Esophagus muscularis mucosa (tissue), 4 donors: Measurements from ENCODE around the gene ADPGK. TPM values are rescaled to one million over a fixed set of nuclear protein-coding genes. Genes with fewer than 3 reads are reported as not detected.

Experiments used
- DNase-seq: peaks from one replicate; pipeline ENCODE4 v3.0.0-alpha.2; 2017; ENCODE audit errors: extremely low spot score
- H3K27ac ChIP-seq, 4 donors: fragments of 200-600 bp; sonication (generic); replicated peaks in 1 of 4; 1 replicate in 3 of 4; 2 replicates in 1 of 4; pipeline ENCODE4 v1.5.1; 2016 to 2019; ENCODE audit warnings: mild to moderate bottlenecking in 1 of 4
- H3K27me3 ChIP-seq, 4 donors: fragments of 200-600 bp; sonication (generic); one replicate each; pipeline versions ENCODE4 v1.5.1 to v1.6.0; 2016 to 2019
- H3K36me3 ChIP-seq, 4 donors: fragments of 200-600 bp; sonication (generic); one replicate each; pipeline ENCODE4 v1.5.1; 2016 to 2019
- H3K4me1 ChIP-seq, 4 donors: fragments of 200-600 bp; sonication (generic); one replicate each; pipeline ENCODE4 v1.5.1; 2016 to 2019
- H3K4me3 ChIP-seq, 4 donors: fragments of 200-600 bp; sonication (generic); 1 replicate in 2 of 4; 2 replicates in 2 of 4; pipeline ENCODE4 v1.5.1; 2016 to 2019; ENCODE audit warnings: mild to moderate bottlenecking in 4 of 4, moderate library complexity in 1 of 4
- H3K9me3 ChIP-seq, 4 donors: fragments of 200-600 bp; sonication (generic); 1 replicate in 3 of 4; 2 replicates in 1 of 4; pipeline ENCODE4 v1.5.1; 2016 to 2019
- EP300 ChIP-seq: sonication (generic); formaldehyde crosslinking; IDR thresholded peaks from one replicate; pipeline ENCODE4 v1.6.1; 2017; ENCODE audit warnings: antibody characterized with exemption
- POLR2A ChIP-seq: fragments of 450-650 bp; IDR thresholded peaks from one replicate; pipeline ENCODE4 v1.6.1; 2017; ENCODE audit warnings: antibody characterized with exemption, moderate library complexity, mild to moderate bottlenecking, low read depth
- POLR2AphosphoS5 ChIP-seq, 2 donors: sonication (generic); formaldehyde crosslinking; IDR thresholded peaks; one replicate each; pipeline ENCODE4 v1.6.1; 2017; ENCODE audit warnings: antibody characterized with exemption in 2 of 2
- WGBS: methylation state at CpG from one replicate; pipeline ENCODE4 v1.1.5; 2018; 5-methylcytosine and 5-hydroxymethylcytosine counted together
- intact Hi-C: fragments of 100-400 bp; cut with DNase I; formaldehyde crosslinking; loops from one replicate; pipeline ENCODE4 v1.15.1; 2023
- total RNA-seq, 4 donors: library from RNA; depleted of rRNA; stranded (reverse); fragments of >200 nt; gene quantifications; one replicate each; pipeline versions ENCODE4 v1.1.0 to v1.2.1, GENCODE V29; 2016
- TF ChIP-seq, protein P1 (sequence below), 3 experiments: fragments of 200-600 bp in 2 of 3; fragments of 450-650 bp in 1 of 3; sonication (generic) in 2 of 3; IDR thresholded peaks; one replicate each; pipeline ENCODE4 v1.5.1; 2017 to 2019; ENCODE audit warnings: antibody characterized with exemption in 3 of 3, mild to moderate bottlenecking in 2 of 3, moderate library complexity in 1 of 3

Gene ADPGK
- total RNA-seq, 4 donors from 2014 or later, result 20.2 to 37.4 (median 22.3) TPM

DNA sequence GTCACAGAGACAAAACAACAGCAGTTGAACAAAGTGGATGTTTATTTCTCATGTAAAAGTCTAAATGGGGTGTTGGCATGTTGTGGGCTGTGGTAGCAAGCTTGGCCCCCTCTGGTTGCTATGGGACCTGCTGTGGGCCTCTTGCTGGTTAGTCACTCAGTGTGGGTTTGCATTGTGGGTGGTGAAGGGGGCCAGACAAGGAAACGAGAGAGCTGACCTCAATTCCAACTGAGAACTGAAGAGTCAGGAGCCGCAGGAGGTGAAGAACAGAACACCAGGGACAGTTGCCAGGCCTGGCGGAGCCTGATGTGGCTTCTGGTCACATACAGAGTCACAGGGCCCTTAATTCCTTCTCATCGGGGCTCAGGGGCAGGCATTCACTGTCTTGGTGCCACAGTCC lies 1.9 kb upstream of the ADPGK start:
- H3K4me1 ChIP-seq, result peaks cover 23 to 49% (median 43%) of the 10 kb centered on the region in 4 donors
- DNase-seq, result no peak
- H3K27me3 ChIP-seq, result peaks cover 0 to 4% (median 0%) of the 10 kb centered on the region in 4 donors
- peaks cover 0 to 5% (median under 1%) of the 10 kb centered on the region in 4 donors for H3K36me3 ChIP-seq
- no peak overlapping the region for H3K4me3 ChIP-seq
- intact Hi-C loops, result loop anchor here (10.0 kb wide), 1 partner anchor 779 kb away; no protein-coding TSS in a partner anchor
- H3K27ac ChIP-seq, result peak overlapping the region; percentile 89 to 97 (median 94)
- H3K9me3 ChIP-seq, result no peaks in the 10 kb centered on the region
- TF ChIP-seq, protein P1, sequence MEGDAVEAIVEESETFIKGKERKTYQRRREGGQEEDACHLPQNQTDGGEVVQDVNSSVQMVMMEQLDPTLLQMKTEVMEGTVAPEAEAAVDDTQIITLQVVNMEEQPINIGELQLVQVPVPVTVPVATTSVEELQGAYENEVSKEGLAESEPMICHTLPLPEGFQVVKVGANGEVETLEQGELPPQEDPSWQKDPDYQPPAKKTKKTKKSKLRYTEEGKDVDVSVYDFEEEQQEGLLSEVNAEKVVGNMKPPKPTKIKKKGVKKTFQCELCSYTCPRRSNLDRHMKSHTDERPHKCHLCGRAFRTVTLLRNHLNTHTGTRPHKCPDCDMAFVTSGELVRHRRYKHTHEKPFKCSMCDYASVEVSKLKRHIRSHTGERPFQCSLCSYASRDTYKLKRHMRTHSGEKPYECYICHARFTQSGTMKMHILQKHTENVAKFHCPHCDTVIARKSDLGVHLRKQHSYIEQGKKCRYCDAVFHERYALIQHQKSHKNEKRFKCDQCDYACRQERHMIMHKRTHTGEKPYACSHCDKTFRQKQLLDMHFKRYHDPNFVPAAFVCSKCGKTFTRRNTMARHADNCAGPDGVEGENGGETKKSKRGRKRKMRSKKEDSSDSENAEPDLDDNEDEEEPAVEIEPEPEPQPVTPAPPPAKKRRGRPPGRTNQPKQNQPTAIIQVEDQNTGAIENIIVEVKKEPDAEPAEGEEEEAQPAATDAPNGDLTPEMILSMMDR (IDR thresholded peaks at IDR 0.05), result no peak
- TF ChIP-seq EP300 (no peak), POLR2A (no peak), POLR2AphosphoS5 (IDR thresholded peaks at IDR 0.05) (no peak)
- 85% methylated on average over 4 of the region's 4 CpGs for WGBS

DNA sequence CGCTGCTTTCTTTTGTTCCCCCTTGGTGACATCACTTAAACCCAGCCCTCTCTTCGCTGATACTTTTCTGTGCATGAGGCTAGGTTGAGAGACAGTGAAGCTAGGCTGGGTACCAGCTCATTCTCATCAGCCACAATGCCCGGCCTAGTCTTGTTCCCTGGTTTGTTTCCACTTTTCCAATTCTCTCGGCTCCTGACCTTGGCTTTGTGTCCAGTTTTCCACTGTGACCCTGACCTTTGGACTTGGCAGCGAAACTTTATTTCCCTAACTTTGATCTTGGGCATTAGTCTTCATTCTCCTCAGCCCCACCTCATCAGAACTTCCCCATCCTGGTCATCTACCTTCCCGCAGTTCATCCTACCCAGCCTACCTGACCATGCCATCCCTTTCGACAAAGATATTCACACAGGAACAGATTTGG lies 908 bp upstream of the ADPGK start:
- H3K36me3 ChIP-seq, result peaks cover 0 to 11% (median 5%) of the 10 kb centered on the region in 4 donors
- H3K9me3 ChIP-seq, result no peaks in the 10 kb centered on the region
- DNase-seq, result no peak
- H3K4me1 ChIP-seq, result peaks cover 23 to 58% (median 43%) of the 10 kb centered on the region in 4 donors
- H3K4me3 ChIP-seq, result peak overlapping the region; percentile 89 to 100 (median 100)
- H3K27ac ChIP-seq, result peak overlapping the region; percentile 89 to 97 (median 94)
- 48% methylated on average over 7 of the region's 7 CpGs for WGBS
- H3K27me3 ChIP-seq, result peaks cover 0 to 4% (median 0%) of the 10 kb centered on the region in 4 donors
- TF ChIP-seq POLR2AphosphoS5 (IDR thresholded peaks at IDR 0.05), result no peak
- TF ChIP-seq, protein P1 (IDR thresholded peaks at IDR 0.05), result no peak
- no peak for TF ChIP-seq EP300
- TF ChIP-seq POLR2A, result no peak
- intact Hi-C loops, result loop anchor here (5.0 to 10.0 kb wide), 2 partner anchors 298 to 780 kb away; no protein-coding TSS in a partner anchor

DNA sequence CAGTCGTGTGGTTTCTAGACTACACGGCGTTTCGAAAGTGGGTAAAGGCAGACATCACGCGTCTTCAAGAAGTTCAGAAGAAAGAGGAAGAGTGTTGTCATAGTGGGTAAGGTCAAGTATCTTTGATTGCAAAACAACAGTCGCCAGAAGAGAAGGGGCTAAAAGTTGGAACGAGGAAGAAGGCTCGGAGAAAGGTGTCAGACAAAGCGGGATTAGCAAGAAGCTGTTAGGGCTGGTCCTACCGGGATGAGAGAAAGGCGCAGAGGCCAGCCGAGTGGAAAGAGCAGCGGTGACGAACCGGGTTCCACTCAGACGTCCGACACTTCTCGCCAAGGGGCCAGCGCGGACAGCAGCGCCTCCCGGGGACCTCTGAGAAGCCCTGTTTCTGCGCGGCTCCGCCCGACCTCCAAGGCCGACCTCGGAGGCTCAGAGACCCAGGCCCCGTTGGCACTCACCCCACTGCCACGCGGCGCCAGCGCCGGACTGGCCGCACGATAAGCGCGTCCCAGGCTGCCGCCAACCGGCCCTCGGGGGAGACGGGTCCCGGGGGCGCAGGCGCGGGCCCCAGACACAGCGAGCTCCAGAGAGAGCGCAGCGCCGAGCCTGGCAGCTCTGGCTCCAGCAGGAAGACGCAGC lies 436 bp downstream of the ADPGK start:
- H3K4me1 ChIP-seq, result peaks cover 23 to 63% (median 43%) of the 10 kb centered on the region in 4 donors
- WGBS, result under 1% methylated on average over 21 of the region's 52 CpGs
- no peak for DNase-seq
- TF ChIP-seq POLR2AphosphoS5 (IDR thresholded peaks at IDR 0.05) (no peak), EP300 (no peak), POLR2A (no peak)
- TF ChIP-seq, protein P1 (IDR thresholded peaks at IDR 0.05), result no peak
- no peaks in the 10 kb centered on the region for H3K9me3 ChIP-seq
- peak overlapping the region; percentile 89 to 100 (median 100) for H3K4me3 ChIP-seq
- peaks cover 0 to 20% (median 13%) of the 10 kb centered on the region in 4 donors for H3K36me3 ChIP-seq
- H3K27ac ChIP-seq, result peak overlapping the region; percentile 89 to 97 (median 94)
- intact Hi-C loops, result loop anchor here (5.0 to 10.0 kb wide), 2 partner anchors 299 to 782 kb away; no protein-coding TSS in a partner anchor
- H3K27me3 ChIP-seq, result peaks cover 0 to 4% (median 0%) of the 10 kb centered on the region in 4 donors

DNA sequence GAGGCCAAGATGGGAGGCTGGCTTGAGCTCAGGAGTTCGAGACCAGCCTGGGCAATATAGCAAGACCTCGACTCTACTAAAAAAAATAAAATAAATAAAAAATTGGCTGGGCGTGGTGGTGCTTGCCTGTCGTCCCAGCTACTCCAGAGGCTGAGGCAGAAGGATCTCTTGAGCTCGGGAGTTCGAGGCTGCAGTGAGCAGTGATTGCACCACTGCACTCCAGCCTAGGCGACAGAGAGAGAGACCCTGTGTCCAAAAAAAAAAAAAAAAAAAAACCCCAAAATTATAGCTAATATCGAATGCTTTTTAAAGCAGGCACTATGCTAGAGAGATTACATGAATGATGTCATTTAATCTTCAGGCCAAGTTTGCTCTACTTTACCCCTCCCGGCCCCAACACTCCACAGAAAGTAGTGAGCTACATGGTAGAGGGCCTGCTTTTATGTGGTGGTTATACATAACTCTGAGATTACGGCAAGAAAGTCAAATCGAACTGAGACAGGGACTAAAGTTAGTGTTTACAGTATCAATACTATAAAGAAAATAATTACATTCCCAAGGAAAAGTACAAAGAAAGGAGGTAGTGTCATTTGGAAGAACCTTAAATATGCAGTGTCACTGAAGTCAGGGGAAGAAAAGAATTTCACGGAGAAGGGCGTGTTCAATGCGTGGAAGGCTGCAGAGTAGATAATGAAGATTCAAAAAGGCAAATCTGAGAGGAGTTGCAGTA lies 1.1 kb downstream of the ADPGK start:
- H3K4me1 ChIP-seq, result peaks cover 23 to 58% (median 38%) of the 10 kb centered on the region in 4 donors
- WGBS, result 40% methylated on average over 14 of the region's 14 CpGs
- intact Hi-C loops, result loop anchor here (5.0 to 10.0 kb wide), 2 partner anchors 300 to 782 kb away; no protein-coding TSS in a partner anchor
- H3K27ac ChIP-seq, result peak overlapping the region; percentile 89 to 97 (median 94)
- TF ChIP-seq EP300, result no peak
- TF ChIP-seq POLR2AphosphoS5 (IDR thresholded peaks at IDR 0.05), result no peak
- TF ChIP-seq, protein P1 (IDR thresholded peaks at IDR 0.05), result no peak
- TF ChIP-seq POLR2A, result no peak
- H3K9me3 ChIP-seq, result no peaks in the 10 kb centered on the region
- H3K27me3 ChIP-seq, result peaks cover 0 to 4% (median 0%) of the 10 kb centered on the region in 4 donors
- no peak for DNase-seq
- peak overlapping the region; percentile 89 to 100 (median 100) for H3K4me3 ChIP-seq
- H3K36me3 ChIP-seq, result peaks cover 0 to 24% (median 14%) of the 10 kb centered on the region in 4 donors
